GM19397 (cell line): ENCODE data around the gene ITFG1.
"Not testable (repeated sequence)": the region's sequence is repeated elsewhere in the genome, so short reads cannot be mapped to it uniquely, and the experiment has no call there.

Experiments used
- ATAC-seq: cut with Tn5 transposase; IDR thresholded peaks from one replicate; pipeline ENCODE4 v1.9.1; 2021; ENCODE audit warnings: mild to moderate bottlenecking, moderate library complexity; ENCODE audit not compliant: unreplicated experiment

The ITFG1 gene

GRCh38 chr16:47342055-47342454, 118.8 kb downstream of the ITFG1 start:
- no peak for ATAC-seq

GRCh38 chr16:47330562-47330961, 130.3 kb downstream of the ITFG1 start:
- not testable (repeated sequence) for ATAC-seq

GRCh38 chr16:47324309-47324708, 136.6 kb downstream of the ITFG1 start:
- ATAC-seq = not testable (repeated sequence)

- ATAC-seq = no peak
Observed at GRCh38 chr16:47323241-47323640, 137.6 kb downstream of the ITFG1 start.

GRCh38 chr16:47320546-47321310, 140.1 kb downstream of the ITFG1 start:
- no peak for ATAC-seq

- ATAC-seq = no peak
Observed at GRCh38 chr16:47317465-47318240, 143.2 kb downstream of the ITFG1 start.

GRCh38 chr16:47316442-47317015, 144.3 kb downstream of the ITFG1 start:
- no peak for ATAC-seq

GRCh38 chr16:47311738-47312505, 148.9 kb downstream of the ITFG1 start:
- ATAC-seq = no peak

GRCh38 chr16:47310792-47311211, 150.1 kb downstream of the ITFG1 start:
- no peak for ATAC-seq

- ATAC-seq = no peak
Observed at GRCh38 chr16:47309581-47310312, 151.1 kb downstream of the ITFG1 start.

- ATAC-seq = no peak
Observed at GRCh38 chr16:47308601-47309000, 152.3 kb downstream of the ITFG1 start.

- no peak for ATAC-seq
Observed at GRCh38 chr16:47304563-47304962, 156.3 kb downstream of the ITFG1 start.

GRCh38 chr16:47299587-47299986, 161.3 kb downstream of the ITFG1 start:
- ATAC-seq = no peak

GRCh38 chr16:47284999-47285398, 175.9 kb downstream of the ITFG1 start:
- ATAC-seq = no peak

GRCh38 chr16:47278306-47278970, 182.4 kb downstream of the ITFG1 start:
- ATAC-seq = no peak

GRCh38 chr16:47276522-47276921, 184.3 kb downstream of the ITFG1 start:
- no peak for ATAC-seq

- no peak for ATAC-seq
Observed at GRCh38 chr16:47262938-47263337, 197.9 kb downstream of the ITFG1 start.

- ATAC-seq = no peak
Observed at GRCh38 chr16:47260503-47260902, 200.4 kb downstream of the ITFG1 start.

GRCh38 chr16:47258874-47259461, 201.9 kb downstream of the ITFG1 start:
- ATAC-seq = no peak
